Activated CD8-positive, alpha-beta memory T cell treated with anti-CD3 and anti-CD28 coated beads, Interleukin-2, amount 50 U/mL, for 4 hours (primary cell): ENCODE results near the gene NOD1.

Source experiments
- DNase-seq: peaks from one replicate; pipeline ENCODE4 v3.0.0-alpha.2; 2020

The NOD1 gene

GRCh38 chr7:30468791-30469190 lies 9.8 kb downstream of the NOD1 start:
- DNase-seq, result no peak

- no peak for DNase-seq
These were observed 10.5 kb downstream of the NOD1 start for GRCh38 chr7:30468041-30468440.

- DNase-seq, result no peak
These were observed 11.3 kb downstream of the NOD1 start for GRCh38 chr7:30467271-30467670.

GRCh38 chr7:30466266-30466665 lies 12.3 kb downstream of the NOD1 start:
- DNase-seq, result no peak

- no peak for DNase-seq
These were observed 12.8 kb downstream of the NOD1 start for GRCh38 chr7:30465811-30466180.

GRCh38 chr7:30465046-30465810 lies 13.4 kb downstream of the NOD1 start:
- no peak for DNase-seq

- no peak for DNase-seq
These were observed 14.3 kb downstream of the NOD1 start for GRCh38 chr7:30464231-30464671.

GRCh38 chr7:30463405-30464145 lies 15.0 kb downstream of the NOD1 start:
- no peak for DNase-seq

GRCh38 chr7:30462179-30462578 lies 16.4 kb downstream of the NOD1 start:
- no peak for DNase-seq

GRCh38 chr7:30460246-30460633 lies 18.3 kb downstream of the NOD1 start:
- no peak for DNase-seq

- DNase-seq, result no peak
These were observed 18.9 kb downstream of the NOD1 start for GRCh38 chr7:30459591-30460245.

GRCh38 chr7:30458311-30458710 lies 20.3 kb downstream of the NOD1 start:
- no peak for DNase-seq

- DNase-seq, result no peak
These were observed 24.7 kb downstream of the NOD1 start for GRCh38 chr7:30453921-30454320.

- DNase-seq, result no peak
These were observed 25.6 kb downstream of the NOD1 start for GRCh38 chr7:30453016-30453415.

GRCh38 chr7:30452280-30452930 lies 26.2 kb downstream of the NOD1 start:
- no peak for DNase-seq

- DNase-seq, result no peak
These were observed 26.9 kb downstream of the NOD1 start for GRCh38 chr7:30451539-30452279.

- no peak for DNase-seq
These were observed 27.5 kb downstream of the NOD1 start for GRCh38 chr7:30450983-30451497.

- no peak for DNase-seq
These were observed 28.2 kb downstream of the NOD1 start for GRCh38 chr7:30450240-30450982.

GRCh38 chr7:30448461-30449189 lies 30.0 kb downstream of the NOD1 start:
- DNase-seq, result no peak

- no peak for DNase-seq
These were observed 31.1 kb downstream of the NOD1 start for GRCh38 chr7:30447466-30447865.

- no peak for DNase-seq
These were observed 32.3 kb downstream of the NOD1 start for GRCh38 chr7:30446266-30446665.
